ENCODE results near the gene SERTAD4.

- no peak for TF ChIP-seq EZH2 (IDR thresholded peaks at IDR 0.05; ENCODE audit: borderline replicate concordance, control insufficient read depth, low read depth, low read length)
- TF ChIP-seq ZNF207 (IDR thresholded peaks at IDR 0.05; ENCODE audit: borderline replicate concordance): no peak
- no peak for TF ChIP-seq MAX (IDR thresholded peaks at IDR 0.05; ENCODE audit: low read depth, low read length)
- TF ChIP-seq NR2C1 (IDR thresholded peaks at IDR 0.05): no peak
- TF ChIP-seq JUND (IDR thresholded peaks at IDR 0.05; ENCODE audit: low read depth, low read length): no peak
- TF ChIP-seq BHLHE40 (IDR thresholded peaks at IDR 0.05; ENCODE audit: borderline replicate concordance in 1 of 2, low read depth in 2 of 2, low read length in 1 of 2): peak; percentile 52; a peak in 3 of 4 replicates
These were observed 18.5 kb downstream of the SERTAD4 start for GRCh38 chr1:210250998-210251679.
